ENCODE data around the gene TMUB2.
"Not testable (repeated sequence)": the region's sequence is repeated elsewhere in the genome, so short reads cannot be mapped to it uniquely, and the experiment has no call there.

The TMUB2 gene

DNA sequence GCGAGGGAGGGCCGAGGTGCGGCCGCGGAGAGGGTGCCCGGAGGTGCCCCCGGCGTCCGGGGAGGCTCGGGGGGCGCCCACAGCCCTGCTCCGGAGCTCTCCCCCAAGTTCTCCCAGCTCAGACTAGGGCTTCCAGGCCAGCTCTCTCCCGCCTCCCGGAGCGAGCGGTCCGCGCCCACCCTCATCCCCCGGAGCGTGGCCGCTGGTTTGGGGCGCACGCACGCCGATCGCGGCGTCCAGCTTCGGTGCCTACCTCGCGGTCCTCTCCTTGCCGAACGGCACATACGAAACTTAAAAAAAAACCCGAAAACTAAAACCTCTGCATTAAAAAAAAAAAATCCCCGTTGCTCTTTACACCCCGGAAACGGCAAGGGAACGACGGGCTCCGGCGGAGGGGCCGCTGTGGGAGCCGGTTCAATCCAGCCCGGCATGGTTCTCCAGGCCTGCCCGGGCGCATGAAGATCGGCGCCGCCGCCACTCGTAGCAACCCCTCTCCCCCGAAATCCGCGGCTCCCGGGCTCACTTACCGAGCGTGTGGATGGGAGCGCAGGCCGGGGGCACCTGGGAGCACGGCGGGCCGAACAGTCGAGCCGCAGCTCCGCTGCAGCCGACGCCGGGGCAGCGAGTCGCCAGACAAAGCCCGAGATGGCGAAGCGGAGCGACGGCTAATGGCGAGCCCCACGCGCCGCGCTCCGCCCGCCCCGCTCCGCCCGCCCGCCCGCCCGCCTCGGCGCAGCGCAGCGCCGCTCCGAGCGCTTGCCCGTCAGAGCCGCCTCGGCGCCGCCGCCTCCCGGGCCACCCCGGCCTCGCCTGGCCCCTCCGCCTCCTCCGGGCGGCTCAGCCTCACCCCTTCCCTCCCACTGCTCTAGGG, 33.7 kb downstream of the TMUB2 start:
- peak; percentile 81 for DNase-seq

DNA sequence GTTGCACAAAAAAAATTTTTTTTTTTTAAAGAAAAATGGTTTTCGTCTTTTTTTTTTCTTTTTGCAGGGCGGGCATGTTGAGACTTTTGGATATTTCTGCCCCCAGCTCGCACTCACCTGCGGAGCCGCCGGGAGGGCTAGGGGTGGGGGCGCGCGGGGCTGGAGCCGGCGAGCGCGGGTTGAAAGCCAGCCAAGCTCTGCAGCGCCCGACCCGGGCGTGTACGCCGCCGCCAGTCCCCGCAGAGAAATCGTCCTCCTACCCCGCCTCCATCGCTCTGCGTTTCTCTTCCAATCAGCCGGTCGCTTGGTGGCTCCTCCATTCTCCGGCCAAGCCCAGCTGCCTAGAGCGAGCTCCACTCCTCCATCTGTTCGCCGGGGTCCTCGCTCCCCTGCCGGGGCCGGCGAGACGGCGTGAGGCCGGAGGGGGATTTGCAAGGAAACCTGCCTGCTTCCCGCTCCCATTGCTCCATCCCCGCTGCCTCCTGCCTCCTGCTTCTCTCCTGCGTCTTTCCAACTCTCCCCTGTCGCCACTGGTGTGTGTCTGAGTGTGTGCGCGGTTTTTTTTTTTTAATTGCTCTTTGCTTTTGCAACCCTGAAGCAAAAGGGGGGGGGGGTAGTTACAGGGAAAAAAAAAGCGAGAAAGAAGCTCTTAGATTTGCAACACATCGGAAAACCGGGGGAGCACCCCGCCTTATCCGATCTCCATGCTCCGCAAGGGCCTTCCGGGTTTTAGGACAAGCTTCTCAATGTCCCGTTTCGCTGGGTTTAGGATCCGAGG, 34.5 kb downstream of the TMUB2 start:
- peak; percentile 93 for DNase-seq

DNA sequence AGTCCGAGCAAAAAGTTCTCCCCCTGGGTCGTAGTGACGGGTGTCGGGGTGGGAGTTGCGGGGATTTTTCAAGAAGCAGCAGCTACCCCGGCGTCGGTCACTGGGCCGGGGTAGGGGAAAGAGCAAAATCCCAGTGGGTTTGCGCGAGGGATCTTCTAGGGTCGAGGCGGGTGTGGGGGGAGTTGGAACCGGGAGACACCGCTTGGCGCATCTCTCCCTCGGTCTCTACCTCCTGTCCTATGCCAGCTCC, 35.0 kb downstream of the TMUB2 start:
- DNase-seq: no peak

DNA sequence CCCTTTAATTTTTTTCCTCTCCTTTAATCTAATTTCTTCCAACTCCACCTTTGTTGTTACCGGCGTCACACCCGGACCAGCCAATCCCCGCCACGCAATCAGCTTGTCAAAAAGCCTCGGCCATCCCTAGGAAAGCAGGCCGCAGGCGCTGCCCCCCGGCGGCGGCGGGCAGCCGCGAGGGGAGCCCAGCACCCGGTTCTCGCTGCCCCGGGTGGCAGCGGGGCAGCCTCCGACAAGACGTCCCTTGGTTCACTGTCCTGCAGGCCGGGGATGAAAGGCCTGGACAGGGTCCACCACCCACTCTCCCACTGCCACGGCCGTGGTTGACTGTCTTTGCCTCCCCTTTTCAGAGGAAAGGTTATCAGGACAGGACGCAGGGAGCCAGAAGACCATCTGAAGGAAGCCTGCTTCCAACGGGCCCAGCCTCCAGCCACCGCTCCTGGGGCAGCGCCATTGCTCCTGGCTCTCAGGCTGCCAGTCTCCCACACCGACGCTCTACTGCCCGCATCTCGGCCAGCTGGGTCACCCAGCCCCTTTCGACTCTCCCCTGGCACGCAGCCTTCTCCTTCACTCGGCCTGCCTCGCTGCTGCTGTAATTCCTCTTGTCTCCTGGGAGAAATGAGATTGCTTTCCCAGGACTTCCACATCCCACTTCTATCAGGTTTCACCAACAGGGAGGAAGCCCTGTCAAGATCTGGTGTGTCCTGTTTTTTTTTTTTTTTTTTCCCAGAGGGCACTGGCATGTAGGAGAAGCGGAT, 35.5 kb downstream of the TMUB2 start:
- peak; percentile 92 for DNase-seq

DNA sequence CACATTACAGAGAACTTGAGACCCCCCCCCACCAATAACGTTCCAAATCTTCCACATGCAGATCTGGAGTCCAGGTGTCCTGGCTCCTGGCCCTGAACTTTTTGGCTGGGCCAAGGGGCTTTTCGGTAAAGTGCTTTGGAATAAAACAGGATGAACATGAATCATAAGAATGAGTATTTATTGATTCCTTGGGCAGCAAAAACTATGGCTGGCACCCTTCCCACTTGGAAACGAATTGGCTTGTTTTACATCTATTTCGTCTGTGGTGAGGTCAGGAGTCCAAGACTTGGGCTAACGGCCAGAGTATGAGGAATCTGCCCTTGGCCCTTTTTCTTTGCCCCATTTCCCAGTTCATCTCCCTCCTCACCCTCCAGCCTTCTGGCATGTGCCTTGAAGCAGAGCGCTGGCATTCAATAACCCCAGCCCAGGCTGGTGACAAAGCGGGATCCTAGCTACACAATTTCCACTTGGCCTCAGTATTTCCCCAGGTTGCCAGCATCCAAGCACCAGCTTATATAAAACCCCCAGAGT, 36.8 kb downstream of the TMUB2 start:
- no peak for DNase-seq

DNA sequence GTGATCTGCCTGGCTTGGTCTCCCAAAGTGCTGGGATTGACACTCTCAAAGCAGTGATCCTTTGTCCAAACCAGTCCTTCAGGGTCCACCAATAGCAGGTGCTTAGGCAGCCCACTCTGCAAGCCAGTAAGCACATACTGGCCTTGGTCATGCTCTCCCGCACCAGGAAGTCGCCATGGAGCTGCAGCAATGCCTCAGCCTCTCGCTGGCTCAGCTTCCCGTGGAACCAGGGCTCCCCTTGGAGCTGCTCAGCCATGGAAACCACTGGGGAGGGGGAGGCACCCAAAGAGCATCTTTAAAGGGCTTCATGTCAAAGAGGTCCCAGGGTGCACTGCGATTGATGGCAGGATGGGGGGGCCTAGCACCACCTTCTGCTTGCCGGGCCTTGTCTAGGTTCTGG, 42.3 kb downstream of the TMUB2 start:
- no peak for DNase-seq

DNA sequence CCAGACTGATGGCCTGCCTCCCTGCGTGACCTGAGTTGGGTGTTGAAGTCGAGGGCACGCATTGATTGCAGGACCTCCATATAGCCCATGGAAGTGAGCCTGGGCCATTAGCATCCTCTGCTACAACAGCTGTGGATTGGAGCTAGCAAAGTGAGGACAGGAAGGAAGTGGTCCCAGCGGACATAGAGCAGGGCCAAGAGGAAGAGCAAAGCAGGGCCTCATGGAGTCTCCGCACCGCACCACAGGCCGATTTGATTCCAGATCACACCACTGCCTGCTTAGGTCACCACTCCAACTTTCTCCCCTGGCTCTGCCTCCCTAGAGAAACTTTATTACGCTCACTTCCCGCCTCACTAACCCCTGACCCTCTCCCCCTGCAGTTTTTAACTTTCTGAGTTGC, 43.4 kb downstream of the TMUB2 start:
- no peak for DNase-seq

DNA sequence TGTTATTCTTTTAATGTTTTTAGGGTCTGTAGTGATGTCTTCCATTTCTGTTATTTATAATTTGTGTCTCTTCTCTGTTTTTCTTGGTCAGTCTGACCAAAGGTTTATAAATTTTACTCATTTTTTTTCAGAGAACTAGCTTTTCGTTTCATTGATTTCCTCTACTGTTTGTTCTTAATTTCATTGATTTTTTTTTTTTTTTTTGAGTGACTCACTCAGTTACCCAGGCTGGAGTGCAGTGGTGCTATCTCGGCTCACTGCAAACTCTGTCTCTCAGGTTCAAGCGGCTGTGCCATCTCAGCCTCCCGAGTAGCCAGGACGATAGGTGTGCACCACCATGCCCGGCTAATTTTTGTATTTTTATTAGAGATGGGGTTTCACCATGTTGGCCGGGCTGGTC, 45.3 kb downstream of the TMUB2 start:
- DNase-seq: no peak

DNA sequence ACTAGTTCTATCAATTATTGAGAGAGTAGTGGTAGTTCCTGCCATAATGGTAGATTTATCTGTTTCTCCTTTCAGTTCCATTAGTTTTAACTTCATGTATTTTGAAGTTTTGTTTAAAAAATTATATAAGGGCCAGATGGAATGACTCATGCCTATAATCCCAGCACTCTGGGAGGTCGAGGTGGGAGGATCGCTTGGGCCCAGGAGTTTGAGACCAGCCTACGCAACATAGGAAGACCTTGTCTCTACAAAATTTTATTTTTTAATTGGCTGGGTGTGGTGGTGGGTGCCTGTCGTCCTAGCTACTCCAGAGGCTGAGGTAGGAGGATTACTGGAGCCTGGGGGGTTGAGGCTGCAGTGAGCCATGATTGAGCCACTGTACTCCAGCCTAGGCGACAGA, 46.8 kb downstream of the TMUB2 start:
- no peak for DNase-seq

DNA sequence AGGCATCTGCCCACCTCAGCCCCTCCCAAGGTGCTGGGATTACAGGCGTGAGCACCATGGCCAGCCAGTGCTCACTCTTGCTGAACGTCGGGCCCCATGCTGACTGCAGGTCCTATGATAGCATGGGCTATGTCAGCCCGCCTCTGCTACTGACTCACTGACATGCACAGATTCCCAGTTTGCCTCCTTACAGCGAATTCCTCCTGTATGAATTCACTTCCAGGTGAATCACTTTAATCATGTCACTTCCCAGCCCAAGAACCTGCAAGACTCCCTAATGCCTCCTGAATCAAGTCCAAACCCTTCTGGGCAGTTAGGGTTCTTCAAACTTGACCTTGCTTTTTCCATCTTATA, 48.8 kb downstream of the TMUB2 start:
- no peak for DNase-seq

DNA sequence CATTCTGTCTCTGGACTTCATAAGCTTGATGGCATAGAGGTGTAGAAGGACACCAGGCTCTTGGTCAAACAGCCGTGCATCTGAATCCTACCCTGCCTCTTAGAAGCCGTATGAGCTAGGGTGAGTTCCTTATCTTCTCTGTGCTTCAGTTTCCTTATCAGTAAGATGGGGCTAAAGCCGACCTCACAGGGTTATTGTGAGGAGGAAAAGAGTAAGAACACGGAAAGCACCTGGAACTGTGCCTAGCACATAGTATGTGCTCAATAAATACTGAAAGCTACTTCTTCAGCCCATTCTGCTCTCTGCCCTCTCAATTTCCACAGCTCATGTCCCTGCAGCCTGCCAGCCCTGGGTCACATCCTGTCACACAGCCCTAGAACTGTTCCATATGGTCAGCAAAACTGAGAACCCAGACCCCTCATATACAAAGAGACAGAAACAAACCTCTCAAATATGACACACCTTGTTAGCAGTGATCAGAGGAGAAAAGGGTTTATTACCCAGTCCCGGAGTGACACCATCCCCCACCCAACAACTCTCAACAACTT, 49.7 kb downstream of the TMUB2 start:
- DNase-seq: peak; percentile 42

DNA sequence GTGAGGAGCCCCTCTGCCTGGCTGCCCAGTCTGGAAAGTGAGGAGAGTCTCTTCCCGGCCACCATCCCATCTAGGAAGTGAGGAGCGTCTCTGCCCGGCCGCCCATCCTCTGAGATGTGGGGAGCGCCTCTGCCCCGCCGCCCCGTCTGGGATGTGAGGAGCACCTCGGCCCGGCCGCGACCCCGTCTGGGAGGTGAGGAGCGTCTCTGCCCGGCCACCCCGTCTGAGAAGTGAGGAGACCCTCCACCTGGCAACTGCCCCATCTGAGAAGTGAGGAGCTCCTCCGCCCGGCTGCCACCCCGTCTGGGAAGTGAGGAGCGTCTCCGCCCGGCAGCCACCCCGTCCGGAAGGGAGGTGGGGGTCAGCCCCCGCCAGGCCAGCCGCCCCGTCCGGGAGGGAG, 51.1 kb downstream of the TMUB2 start:
- DNase-seq: not testable (repeated sequence)

DNA sequence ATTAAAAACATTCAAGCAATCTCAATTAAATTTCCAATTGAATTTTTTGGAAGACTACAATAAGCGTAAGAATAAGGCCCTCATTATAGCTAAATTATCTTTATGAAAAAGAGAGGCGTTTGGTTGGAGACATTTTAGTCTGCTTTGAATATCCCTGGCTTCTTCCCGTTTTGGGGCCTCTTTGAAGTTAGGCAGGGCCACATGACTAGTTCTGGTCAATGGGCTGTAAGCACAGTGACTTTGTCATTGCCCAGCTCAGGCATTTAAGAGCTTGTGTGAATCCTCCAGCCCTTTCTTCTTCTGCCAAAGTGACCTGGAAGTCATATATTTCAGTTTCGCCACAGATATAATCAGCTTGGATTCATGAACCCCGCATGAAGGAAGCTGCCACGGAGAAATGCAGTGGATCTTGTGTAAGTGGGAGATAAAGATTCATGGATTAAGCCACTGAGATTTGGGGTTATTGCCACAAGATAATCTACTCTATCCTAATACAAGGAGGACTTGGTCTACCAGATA, 54.4 kb downstream of the TMUB2 start:
- DNase-seq: peak; percentile 65
